Upper lobe of left lung (tissue), 4 donors: Measurements from ENCODE around the gene ZNF341.

Experiments
- POLR2A ChIP-seq, 4 donors: fragments of 450-650 bp; IDR thresholded peaks; one replicate each; pipeline ENCODE4 v1.5.1; 2016 to 2017; ENCODE audit warnings: antibody characterized with exemption in 4 of 4, mild to moderate bottlenecking in 2 of 4
- TF ChIP-seq, protein P1 (sequence below), 6 experiments: fragments of 450-650 bp in 4 of 6; fragments of 200-600 bp in 2 of 6; sonication (generic) in 2 of 6; IDR thresholded peaks; one replicate each; pipeline ENCODE4 v1.5.1; 2016 to 2019; ENCODE audit warnings: antibody characterized with exemption in 6 of 6

DNA sequence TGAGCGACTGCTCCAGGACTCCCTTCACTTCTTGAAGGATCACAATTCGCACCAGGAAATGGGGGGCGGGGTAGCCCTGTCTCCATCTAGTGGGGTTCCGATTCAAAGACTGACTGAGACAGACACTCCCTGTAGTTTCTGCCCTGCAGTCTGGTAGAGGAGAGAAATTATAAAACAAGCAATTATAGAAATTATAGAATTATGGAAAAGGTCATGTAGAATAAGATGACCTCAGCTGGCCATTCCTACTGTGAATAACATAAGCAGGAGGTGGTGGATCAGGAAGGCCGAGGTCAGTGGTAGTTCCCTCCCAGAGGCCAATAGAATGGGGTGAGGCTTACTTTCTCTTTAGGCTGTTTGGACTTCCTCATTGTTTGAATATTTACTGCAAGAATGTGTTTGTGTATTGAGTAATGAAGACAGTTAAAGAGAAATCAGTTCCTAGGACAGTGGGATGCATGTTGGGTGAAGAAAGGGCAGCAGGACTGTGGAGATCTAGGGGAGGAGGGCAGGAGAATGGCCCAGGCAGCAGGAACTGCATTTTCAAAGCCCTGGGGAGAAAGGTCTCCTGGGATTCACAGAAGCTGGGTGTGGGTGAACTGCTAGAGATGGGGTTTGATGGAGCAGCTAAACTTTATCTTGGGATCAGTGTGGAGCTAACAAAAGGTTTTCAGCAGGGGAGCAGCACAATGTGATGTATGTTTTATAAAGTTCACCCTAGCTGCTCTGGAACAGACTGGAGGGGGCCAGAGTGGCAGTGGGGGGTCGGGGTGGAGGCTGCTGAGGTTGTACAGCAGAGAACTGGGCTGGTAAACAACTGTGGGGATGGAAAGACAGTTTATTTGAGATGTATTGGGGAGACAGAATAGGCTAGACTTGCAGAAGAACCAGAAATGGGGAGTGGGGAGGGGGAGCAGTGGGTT lies 2.1 kb downstream of the ZNF341 start:
- TF ChIP-seq, protein P1, sequence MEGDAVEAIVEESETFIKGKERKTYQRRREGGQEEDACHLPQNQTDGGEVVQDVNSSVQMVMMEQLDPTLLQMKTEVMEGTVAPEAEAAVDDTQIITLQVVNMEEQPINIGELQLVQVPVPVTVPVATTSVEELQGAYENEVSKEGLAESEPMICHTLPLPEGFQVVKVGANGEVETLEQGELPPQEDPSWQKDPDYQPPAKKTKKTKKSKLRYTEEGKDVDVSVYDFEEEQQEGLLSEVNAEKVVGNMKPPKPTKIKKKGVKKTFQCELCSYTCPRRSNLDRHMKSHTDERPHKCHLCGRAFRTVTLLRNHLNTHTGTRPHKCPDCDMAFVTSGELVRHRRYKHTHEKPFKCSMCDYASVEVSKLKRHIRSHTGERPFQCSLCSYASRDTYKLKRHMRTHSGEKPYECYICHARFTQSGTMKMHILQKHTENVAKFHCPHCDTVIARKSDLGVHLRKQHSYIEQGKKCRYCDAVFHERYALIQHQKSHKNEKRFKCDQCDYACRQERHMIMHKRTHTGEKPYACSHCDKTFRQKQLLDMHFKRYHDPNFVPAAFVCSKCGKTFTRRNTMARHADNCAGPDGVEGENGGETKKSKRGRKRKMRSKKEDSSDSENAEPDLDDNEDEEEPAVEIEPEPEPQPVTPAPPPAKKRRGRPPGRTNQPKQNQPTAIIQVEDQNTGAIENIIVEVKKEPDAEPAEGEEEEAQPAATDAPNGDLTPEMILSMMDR (IDR thresholded peaks at IDR 0.05): no peak
- peak in 1 of 4 donors; percentile 52 for TF ChIP-seq POLR2A (IDR thresholded peaks at IDR 0.05)
